Neuronal stem cell (in vitro differentiated cells): Measurements from ENCODE around the gene BNIP3.

Source experiments
- DNase-seq: peaks from one replicate; pipeline ENCODE4 v3.0.0-alpha.2; 2013; ENCODE audit warnings: low spot score
- H2AFZ ChIP-seq: one replicate; pipeline ENCODE4 v1.6.1; 2013; ENCODE audit warnings: mild to moderate bottlenecking, low read length, inconsistent platforms
- H2AK5ac ChIP-seq: 2 replicates; pipeline ENCODE4 v1.6.1; 2013; ENCODE audit warnings: low read depth, mild to moderate bottlenecking, inconsistent platforms, low read length, moderate library complexity, mixed read lengths
- H2BK120ac ChIP-seq: 2 replicates; pipeline ENCODE4 v1.6.1; 2013; ENCODE audit warnings: low read depth, mild to moderate bottlenecking, inconsistent platforms, low read length, moderate library complexity, mixed read lengths
- H2BK12ac ChIP-seq: one replicate; pipeline ENCODE4 v1.6.1; 2013; ENCODE audit warnings: low read length, inconsistent platforms
- H2BK15ac ChIP-seq: 2 replicates; pipeline ENCODE4 v1.6.1; 2013; ENCODE audit warnings: mild to moderate bottlenecking, low read length, inconsistent platforms, mixed read lengths
- H2BK5ac ChIP-seq: one replicate; pipeline ENCODE4 v1.6.1; 2013; ENCODE audit warnings: inconsistent platforms, mild to moderate bottlenecking, low read length, moderate library complexity
- H3K14ac ChIP-seq: one replicate; pipeline ENCODE4 v1.6.1; 2013; ENCODE audit warnings: low read length, inconsistent platforms
- H3K18ac ChIP-seq: 2 replicates; pipeline ENCODE4 v1.6.1; 2013; ENCODE audit warnings: low read length, inconsistent platforms
- H3K23ac ChIP-seq: 2 replicates; pipeline ENCODE4 v1.6.1; 2013; ENCODE audit warnings: low read depth, mild to moderate bottlenecking, mixed read lengths, low read length, inconsistent platforms; ENCODE audit not compliant: poor library complexity
- H3K27ac ChIP-seq: replicated peaks from 3 replicates; pipeline ENCODE4 v1.5.1; 2013; ENCODE audit warnings: low read length, inconsistent platforms
- H3K27me3 ChIP-seq, 3 experiments: 2 replicates each; pipeline ENCODE4 v1.6.1; 2013; ENCODE audit warnings: low read length in 3 of 3, mild to moderate bottlenecking in 2 of 3, inconsistent platforms in 1 of 3, low read depth in 1 of 3, mixed read lengths in 1 of 3, moderate library complexity in 1 of 3; ENCODE audit not compliant: control insufficient read depth in 3 of 3, insufficient read depth in 3 of 3
- H3K36me3 ChIP-seq, 2 donors: replicated peaks in 1 of 2; 2 replicates each; pipeline ENCODE4 v1.6.1; 2013; ENCODE audit warnings: low read length in 2 of 2; ENCODE audit not compliant: control insufficient read depth in 2 of 2, insufficient read depth in 2 of 2
- H3K4ac ChIP-seq: 2 replicates; pipeline ENCODE4 v1.6.1; 2013; ENCODE audit warnings: inconsistent platforms, mild to moderate bottlenecking, low read length, moderate library complexity
- H3K4me1 ChIP-seq, 2 donors: 1 replicate in 1 of 2; 2 replicates in 1 of 2; pipeline ENCODE4 v1.6.1; 2013; ENCODE audit warnings: low read length in 2 of 2, low read depth in 1 of 2; ENCODE audit not compliant: control insufficient read depth in 2 of 2, insufficient read depth in 1 of 2
- H3K4me2 ChIP-seq: one replicate; pipeline ENCODE4 v1.6.1; 2013; ENCODE audit warnings: mild to moderate bottlenecking, low read length, inconsistent platforms; ENCODE audit not compliant: insufficient read depth, poor library complexity, severe bottlenecking
- H3K4me3 ChIP-seq, 2 donors: 2 replicates each; pipeline ENCODE4 v1.5.1; 2013; ENCODE audit warnings: low read length in 2 of 2, mild to moderate bottlenecking in 2 of 2, inconsistent platforms in 1 of 2, moderate library complexity in 1 of 2
- H3K79me1 ChIP-seq: one replicate; pipeline ENCODE4 v1.6.1; 2013; ENCODE audit warnings: low read depth, mild to moderate bottlenecking, inconsistent platforms, low read length, moderate library complexity
- H3K9ac ChIP-seq: one replicate; pipeline ENCODE4 v1.6.1; 2013; ENCODE audit warnings: mild to moderate bottlenecking, low read depth, low read length, inconsistent platforms; ENCODE audit not compliant: poor library complexity
- H3K9me3 ChIP-seq, 2 donors: replicated peaks in 1 of 2; 2 replicates each; pipeline versions ENCODE3 to v1.6.1; 2013; ENCODE audit warnings: low read length in 2 of 2, mild to moderate bottlenecking in 2 of 2, inconsistent platforms in 1 of 2, low read depth in 1 of 2, mixed read lengths in 1 of 2, moderate library complexity in 1 of 2; ENCODE audit not compliant: control insufficient read depth in 2 of 2, insufficient read depth in 1 of 2
- H4K8ac ChIP-seq: one replicate; pipeline ENCODE4 v1.6.1; 2013; ENCODE audit warnings: low read depth, mild to moderate bottlenecking, inconsistent platforms, low read length, moderate library complexity
- H4K91ac ChIP-seq: one replicate; pipeline ENCODE4 v1.6.1; 2013; ENCODE audit warnings: low read length, low read depth, mild to moderate bottlenecking, inconsistent platforms; ENCODE audit not compliant: poor library complexity
- WGBS, 2 donors: extraction: QIAGEN DNeasy Blood & Tissue Kit; methylation state at CpG; one replicate each; pipeline ENCODE4 v1.1.7; 2013; ENCODE audit warnings: missing lambda C conversion rate in 2 of 2, mixed read lengths in 1 of 2; ENCODE audit not compliant: insufficient read length in 2 of 2, insufficient replicate concordance in 1 of 2; ENCODE audit errors: extremely low coverage in 2 of 2; 5-methylcytosine and 5-hydroxymethylcytosine counted together

The BNIP3 gene

DNA sequence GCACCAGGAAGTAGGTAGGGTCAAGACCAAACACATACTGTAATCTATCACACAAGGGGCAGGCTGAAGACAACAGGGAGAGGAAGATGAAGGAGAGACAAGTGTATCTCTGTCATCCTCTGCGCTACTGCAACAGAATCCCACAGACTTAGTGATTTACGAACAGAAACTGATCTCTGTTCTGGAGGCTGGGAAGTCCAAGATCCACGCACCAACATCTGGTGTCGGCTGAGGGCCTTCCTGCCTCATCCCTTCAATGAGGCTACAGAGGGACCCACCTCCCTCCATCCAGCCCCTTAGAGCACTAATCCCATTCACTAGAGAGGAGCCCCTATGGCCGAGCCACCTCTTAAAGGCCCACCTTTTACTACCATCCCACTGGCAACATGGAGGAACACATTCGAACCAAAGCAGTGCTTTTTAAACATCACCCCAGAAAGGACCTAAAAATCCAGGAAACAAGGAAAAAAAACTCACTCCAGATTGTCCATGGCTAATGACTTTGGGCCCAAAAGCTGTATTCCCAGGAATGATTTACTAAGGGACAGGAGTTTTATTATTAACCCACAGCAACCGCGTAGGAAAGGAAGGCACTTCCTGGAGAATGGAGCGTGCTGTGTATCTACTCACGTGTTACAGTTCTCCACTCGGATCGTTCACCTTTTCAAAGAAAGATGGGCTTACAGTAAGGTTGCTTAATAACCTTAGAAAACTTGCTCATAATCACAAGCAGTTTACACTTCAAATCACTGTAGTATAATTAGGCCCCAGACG, 4.2 kb downstream of the BNIP3 start:
- no peak overlapping the region for H3K14ac ChIP-seq
- H2AK5ac ChIP-seq: no peak overlapping the region
- no peak overlapping the region for H3K9ac ChIP-seq
- peaks cover 6 to 10% of the 10 kb centered on the region in 2 donors for H3K4me1 ChIP-seq
- no peak for DNase-seq
- H3K4ac ChIP-seq: no peak overlapping the region
- H2BK15ac ChIP-seq: no peak overlapping the region
- H3K4me2 ChIP-seq: no peak overlapping the region
- H2BK120ac ChIP-seq: no peak overlapping the region
- H3K9me3 ChIP-seq: peaks cover 0 to 1% of the 10 kb centered on the region in 2 donors
- H4K8ac ChIP-seq: no peak overlapping the region
- peaks cover 4 to 25% of the 10 kb centered on the region in 2 donors for H3K36me3 ChIP-seq
- no peak overlapping the region for H3K4me3 ChIP-seq
- no peak overlapping the region for H2AFZ ChIP-seq
- no peak overlapping the region for H4K91ac ChIP-seq
- H3K18ac ChIP-seq: no peak overlapping the region
- peaks cover 11% of the 10 kb centered on the region for H3K79me1 ChIP-seq
- no peak overlapping the region for H2BK5ac ChIP-seq
- no CpG with 5 or more reads among the region's 13 CpGs for WGBS, 2 donors
- H3K27ac ChIP-seq: no peak overlapping the region
- peaks cover 0 to 4% (median 0%) of the 10 kb centered on the region in 3 experiments for H3K27me3 ChIP-seq
- no peak overlapping the region for H2BK12ac ChIP-seq
- H3K23ac ChIP-seq: no peak overlapping the region

- no peak overlapping the region for H2BK5ac ChIP-seq
- WGBS, 2 donors: no CpG with 5 or more reads among the region's 10 CpGs
Measured at GRCh38 chr10:131975796-131976195, 5.9 kb downstream of the BNIP3 start.

GRCh38 chr10:131975003-131975402, 6.7 kb downstream of the BNIP3 start:
- H3K4me1 ChIP-seq: peaks cover 4 to 7% of the 10 kb centered on the region in 2 donors
- no peak overlapping the region for H3K14ac ChIP-seq
- no peak overlapping the region for H3K27ac ChIP-seq
- H2AK5ac ChIP-seq: no peak overlapping the region
- H4K91ac ChIP-seq: no peak overlapping the region
- no peak overlapping the region for H2BK12ac ChIP-seq
- H3K23ac ChIP-seq: no peak overlapping the region
- H2AFZ ChIP-seq: no peak overlapping the region
- no peak overlapping the region for H3K18ac ChIP-seq
- no peak overlapping the region for H3K4me2 ChIP-seq
- no peak overlapping the region for H2BK5ac ChIP-seq
- H3K4ac ChIP-seq: no peak overlapping the region
- peaks cover 10% of the 10 kb centered on the region for H3K79me1 ChIP-seq
- no peaks in the 10 kb centered on the region for H3K27me3 ChIP-seq
- H3K9me3 ChIP-seq: peaks cover 0 to 1% of the 10 kb centered on the region in 2 donors
- no peak overlapping the region for H3K9ac ChIP-seq
- peaks cover 12 to 50% of the 10 kb centered on the region in 2 donors for H3K36me3 ChIP-seq
- H3K4me3 ChIP-seq: no peak overlapping the region
- no peak overlapping the region for H2BK15ac ChIP-seq
- no peak overlapping the region for H2BK120ac ChIP-seq
- no peak overlapping the region for H4K8ac ChIP-seq
- WGBS, 2 donors: no CpG with 5 or more reads among the region's 6 CpGs
- no peak for DNase-seq

More at GRCh38 chr10:131975796-131976195, 5.9 kb downstream of the BNIP3 start:
- Histone ChIP-seq H3K9me3 (peaks cover 0 to 1% of the 10 kb centered on the region in 2 donors), H2BK15ac (no peak overlapping the region), H3K27ac (no peak overlapping the region), H2AFZ (no peak overlapping the region), H3K18ac (no peak overlapping the region), H3K9ac (no peak overlapping the region), H2BK120ac (no peak overlapping the region), H3K4me2 (no peak overlapping the region), H3K4me3 (no peak overlapping the region), H3K79me1 (peaks cover 10% of the 10 kb centered on the region), H2BK12ac (no peak overlapping the region), H4K91ac (no peak overlapping the region), H3K4ac (no peak overlapping the region), H3K27me3 (no peaks in the 10 kb centered on the region), H2AK5ac (no peak overlapping the region), H3K14ac (peak overlapping the region; percentile 40), H3K36me3 (peaks cover 7 to 42% of the 10 kb centered on the region in 2 donors), H3K23ac (no peak overlapping the region), H4K8ac (no peak overlapping the region), H3K4me1 (peaks cover 6 to 8% of the 10 kb centered on the region in 2 donors)
- DNase-seq: no peak

DNA sequence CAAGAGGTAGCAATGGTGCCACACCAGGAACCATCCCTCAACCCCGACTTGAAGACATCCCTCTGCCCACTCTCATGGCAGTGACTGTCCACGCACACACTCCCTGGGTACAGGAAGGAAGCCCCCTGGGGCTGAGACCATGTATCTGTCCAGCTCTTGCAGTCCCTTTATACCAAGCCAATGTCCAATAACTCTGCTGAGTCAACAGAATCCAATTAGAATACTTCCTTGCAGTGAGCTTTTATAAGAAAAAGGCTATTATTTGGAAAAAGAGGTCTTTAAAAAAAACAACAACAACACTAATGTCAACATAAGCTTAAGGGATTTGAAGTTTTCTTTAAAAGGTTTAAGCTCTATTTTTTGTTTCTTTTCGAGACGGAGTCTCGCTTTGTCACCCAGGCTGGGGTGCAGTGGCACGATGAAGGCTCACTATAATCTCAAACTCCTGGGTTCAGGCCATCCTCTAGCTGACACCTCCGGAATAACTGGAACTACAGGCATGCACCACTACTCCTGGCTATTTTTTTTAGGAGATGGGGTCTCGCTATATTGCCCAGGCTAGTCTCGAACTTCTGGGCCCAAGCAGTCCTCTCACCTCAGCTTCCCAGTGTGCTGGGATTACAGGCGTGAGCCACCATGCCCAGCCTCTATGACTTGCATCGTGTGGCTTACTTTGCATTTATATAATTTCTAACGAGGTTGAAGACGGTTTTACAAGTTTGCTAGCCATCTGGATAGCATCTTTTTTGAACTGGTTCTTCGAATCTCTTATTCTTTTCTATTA, 7.5 kb downstream of the BNIP3 start:
- H3K4me2 ChIP-seq: no peak overlapping the region
- H3K4me3 ChIP-seq: no peak overlapping the region
- peaks cover 0 to under 1% of the 10 kb centered on the region in 2 donors for H3K4me1 ChIP-seq
- H2BK15ac ChIP-seq: no peak overlapping the region
- H2BK120ac ChIP-seq: no peak overlapping the region
- H3K27ac ChIP-seq: no peak overlapping the region
- no peak overlapping the region for H2AFZ ChIP-seq
- H3K18ac ChIP-seq: no peak overlapping the region
- H3K14ac ChIP-seq: no peak overlapping the region
- no CpG with 5 or more reads among the region's 14 CpGs for WGBS, 2 donors
- H4K91ac ChIP-seq: no peak overlapping the region
- no peak overlapping the region for H2BK12ac ChIP-seq
- no peak overlapping the region for H3K9ac ChIP-seq
- H3K79me1 ChIP-seq: peaks cover 10% of the 10 kb centered on the region
- no peaks in the 10 kb centered on the region for H3K27me3 ChIP-seq
- H3K23ac ChIP-seq: no peak overlapping the region
- no peak overlapping the region for H3K4ac ChIP-seq
- H3K36me3 ChIP-seq: peaks cover 16 to 57% of the 10 kb centered on the region in 2 donors
- no peak overlapping the region for H2AK5ac ChIP-seq
- no peak for DNase-seq
- peaks cover 0 to 1% of the 10 kb centered on the region in 2 donors for H3K9me3 ChIP-seq
- no peak overlapping the region for H4K8ac ChIP-seq
- no peak overlapping the region for H2BK5ac ChIP-seq
